ENCODE measurements around the gene ATP13A1.

- TF ChIP-seq, protein P1, sequence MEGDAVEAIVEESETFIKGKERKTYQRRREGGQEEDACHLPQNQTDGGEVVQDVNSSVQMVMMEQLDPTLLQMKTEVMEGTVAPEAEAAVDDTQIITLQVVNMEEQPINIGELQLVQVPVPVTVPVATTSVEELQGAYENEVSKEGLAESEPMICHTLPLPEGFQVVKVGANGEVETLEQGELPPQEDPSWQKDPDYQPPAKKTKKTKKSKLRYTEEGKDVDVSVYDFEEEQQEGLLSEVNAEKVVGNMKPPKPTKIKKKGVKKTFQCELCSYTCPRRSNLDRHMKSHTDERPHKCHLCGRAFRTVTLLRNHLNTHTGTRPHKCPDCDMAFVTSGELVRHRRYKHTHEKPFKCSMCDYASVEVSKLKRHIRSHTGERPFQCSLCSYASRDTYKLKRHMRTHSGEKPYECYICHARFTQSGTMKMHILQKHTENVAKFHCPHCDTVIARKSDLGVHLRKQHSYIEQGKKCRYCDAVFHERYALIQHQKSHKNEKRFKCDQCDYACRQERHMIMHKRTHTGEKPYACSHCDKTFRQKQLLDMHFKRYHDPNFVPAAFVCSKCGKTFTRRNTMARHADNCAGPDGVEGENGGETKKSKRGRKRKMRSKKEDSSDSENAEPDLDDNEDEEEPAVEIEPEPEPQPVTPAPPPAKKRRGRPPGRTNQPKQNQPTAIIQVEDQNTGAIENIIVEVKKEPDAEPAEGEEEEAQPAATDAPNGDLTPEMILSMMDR (IDR thresholded peaks at IDR 0.05) = no peak
- TF ChIP-seq EP300 (IDR thresholded peaks at IDR 0.05) = no peak
These were observed 6.6 kb upstream of the ATP13A1 start for GRCh38 chr19:19670070-19670551.

Data from esophagus muscularis mucosa (tissue), 3 donors.